DND-41 (cell line): ENCODE data around the gene ZNF638.

ENCODE experiments used
- EZH2 ChIP-seq: IDR thresholded peaks from 3 replicates; pipeline ENCODE4 v1.6.1; 2012; ENCODE audit warnings: borderline replicate concordance, low read depth, mild to moderate bottlenecking, moderate library complexity, low read length, inconsistent platforms; ENCODE audit not compliant: severe bottlenecking
- TF ChIP-seq, protein P1 (sequence below): IDR thresholded peaks from 2 replicates; pipeline ENCODE4 v1.5.1; 2012; ENCODE audit warnings: borderline replicate concordance, low read length, moderate library complexity, mild to moderate bottlenecking; ENCODE audit not compliant: poor library complexity, severe bottlenecking; ENCODE audit errors: extremely low read depth

- TF ChIP-seq, protein P1, sequence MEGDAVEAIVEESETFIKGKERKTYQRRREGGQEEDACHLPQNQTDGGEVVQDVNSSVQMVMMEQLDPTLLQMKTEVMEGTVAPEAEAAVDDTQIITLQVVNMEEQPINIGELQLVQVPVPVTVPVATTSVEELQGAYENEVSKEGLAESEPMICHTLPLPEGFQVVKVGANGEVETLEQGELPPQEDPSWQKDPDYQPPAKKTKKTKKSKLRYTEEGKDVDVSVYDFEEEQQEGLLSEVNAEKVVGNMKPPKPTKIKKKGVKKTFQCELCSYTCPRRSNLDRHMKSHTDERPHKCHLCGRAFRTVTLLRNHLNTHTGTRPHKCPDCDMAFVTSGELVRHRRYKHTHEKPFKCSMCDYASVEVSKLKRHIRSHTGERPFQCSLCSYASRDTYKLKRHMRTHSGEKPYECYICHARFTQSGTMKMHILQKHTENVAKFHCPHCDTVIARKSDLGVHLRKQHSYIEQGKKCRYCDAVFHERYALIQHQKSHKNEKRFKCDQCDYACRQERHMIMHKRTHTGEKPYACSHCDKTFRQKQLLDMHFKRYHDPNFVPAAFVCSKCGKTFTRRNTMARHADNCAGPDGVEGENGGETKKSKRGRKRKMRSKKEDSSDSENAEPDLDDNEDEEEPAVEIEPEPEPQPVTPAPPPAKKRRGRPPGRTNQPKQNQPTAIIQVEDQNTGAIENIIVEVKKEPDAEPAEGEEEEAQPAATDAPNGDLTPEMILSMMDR = no peak
- TF ChIP-seq EZH2 = no peak
Observed at GRCh38 chr2:71336384-71336783, 4.8 kb downstream of the ZNF638 start.
